B cell (primary cell): Measurements from ENCODE around the gene KRT28.
"Not testable (repeated sequence)": the region's sequence is repeated elsewhere in the genome, so short reads cannot be mapped to it uniquely, and the experiment has no call there.

ENCODE experiments used
- CTCF ChIP-seq: fragments of 200-600 bp; IDR thresholded peaks from one replicate; pipeline ENCODE4 v1.8.0; 2022; ENCODE audit warnings: antibody characterized with exemption, mild to moderate bottlenecking
- EZH2 ChIP-seq: IDR thresholded peaks from 2 replicates; pipeline ENCODE4 v1.6.1; 2012; ENCODE audit warnings: borderline replicate concordance, low read depth, mild to moderate bottlenecking, moderate library complexity, low read length; ENCODE audit not compliant: insufficient read depth, poor library complexity, severe bottlenecking

GRCh38 chr17:40814657-40815056 is 14.9 kb upstream of the KRT28 start:
- TF ChIP-seq CTCF, EZH2: not testable (repeated sequence)
